NCI-H748 treated with DMSO at 0.1 percent for 48 hours (cell line): Measurements from ENCODE around the gene TLE6.
"Not testable (repeated sequence)": the region's sequence is repeated elsewhere in the genome, so short reads cannot be mapped to it uniquely, and the experiment has no call there.

Experiments used
- DNase-seq: peaks from one replicate; lab custom pipeline; 2025; lab: John Stamatoyannopoulos, UW

Gene TLE6

DNA sequence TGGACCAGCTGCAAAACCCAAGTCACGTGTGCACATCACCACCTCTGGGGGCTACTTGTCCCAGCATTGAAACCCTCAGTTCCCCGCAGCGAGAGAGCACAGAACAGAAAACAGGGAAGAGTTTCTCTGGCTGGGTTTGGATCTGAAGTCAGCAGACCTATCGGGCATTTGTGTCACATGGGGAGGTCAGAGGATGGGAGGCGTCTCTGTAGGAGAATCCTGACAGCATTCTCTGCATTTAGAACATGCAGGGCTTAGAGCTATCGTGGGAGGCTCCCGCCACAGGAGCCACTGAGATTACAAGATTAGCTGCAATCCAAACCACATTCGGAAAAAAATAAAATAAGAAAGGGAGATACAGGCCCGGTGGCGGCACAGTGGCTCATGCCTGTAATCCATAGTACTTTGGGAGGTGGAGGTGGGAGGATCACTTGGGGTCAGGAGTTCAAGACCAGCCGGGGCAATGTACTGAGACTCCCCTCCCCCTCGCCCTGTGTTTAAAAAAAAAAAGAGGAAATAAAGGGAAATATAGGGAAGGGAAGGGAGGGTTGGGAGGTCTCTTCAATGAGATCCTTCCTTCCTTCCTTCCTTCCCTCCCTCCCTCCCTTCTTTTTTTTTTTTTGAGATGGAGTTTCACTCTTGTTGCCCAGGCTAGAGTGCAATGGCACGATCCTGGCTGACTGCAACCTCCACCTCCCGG, 2.9 kb upstream of the TLE6 start:
- no peak for DNase-seq

DNA sequence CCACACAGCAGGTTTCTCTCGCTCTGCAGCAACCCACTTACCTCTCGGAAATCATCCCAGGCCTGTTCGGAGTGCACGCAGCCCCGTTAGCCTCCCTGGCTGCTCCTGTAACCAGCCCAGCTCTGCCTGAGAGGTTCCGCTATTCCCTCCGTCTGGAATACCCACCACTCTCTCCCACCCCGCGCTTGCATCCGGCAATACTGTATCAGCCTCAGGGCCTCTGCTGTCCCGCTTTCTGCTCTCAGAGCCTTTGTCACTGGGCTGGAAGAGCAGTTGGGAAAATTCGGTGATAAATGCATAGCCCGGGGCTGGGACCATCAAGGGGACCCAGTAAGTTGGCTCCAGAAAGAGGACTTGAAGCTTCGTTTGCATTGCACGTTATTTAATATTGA, 759 bp upstream of the TLE6 start:
- DNase-seq: no peak

DNA sequence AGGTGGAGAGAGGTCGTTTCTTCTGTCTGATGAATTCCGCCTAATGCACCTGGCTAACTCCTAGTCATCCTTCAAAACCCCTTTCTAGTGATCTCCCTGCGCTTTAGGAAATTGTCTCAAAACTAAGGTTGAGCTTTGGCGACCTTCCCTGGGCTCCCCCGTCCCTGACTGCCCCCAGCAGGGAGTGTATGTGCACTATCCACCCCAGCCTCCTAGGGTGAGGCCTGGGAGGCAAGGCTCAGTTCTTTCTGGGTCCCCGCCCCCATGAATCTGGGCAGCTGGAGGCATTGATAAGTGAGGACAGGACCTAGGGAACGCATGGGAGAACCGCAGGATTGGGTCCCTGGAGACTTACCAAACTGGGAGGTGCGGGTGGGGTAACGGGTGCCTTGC, 378 bp downstream of the TLE6 start:
- no peak for DNase-seq

DNA sequence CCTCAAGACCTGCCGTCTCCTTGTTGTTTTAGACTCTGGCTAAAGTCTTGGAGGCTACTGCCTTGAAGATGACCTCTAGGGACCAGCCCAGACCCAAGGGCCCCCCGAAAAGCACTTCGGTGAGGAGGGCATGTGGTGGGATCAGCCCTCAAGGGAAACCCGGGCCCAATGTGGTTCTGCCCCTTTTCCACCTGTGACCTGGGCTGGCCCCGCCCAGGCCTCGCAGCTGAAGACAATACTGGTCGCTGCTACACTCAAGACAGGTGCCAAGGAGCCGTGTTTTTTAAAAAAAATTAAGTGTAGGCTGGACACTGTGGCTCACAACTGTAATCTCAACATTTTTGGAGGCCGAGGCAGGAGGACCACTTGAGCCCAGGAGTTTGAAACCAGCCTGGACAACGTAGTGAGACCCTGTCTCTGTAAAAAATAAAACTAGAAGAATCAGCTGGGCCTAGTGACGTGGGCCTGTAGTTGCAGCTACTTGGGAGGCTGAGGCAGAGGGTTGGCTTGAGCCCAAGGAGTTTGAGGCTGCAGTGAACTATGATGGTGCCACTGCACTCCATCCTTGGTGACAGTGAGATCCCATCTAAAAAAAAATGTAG, 903 bp downstream of the TLE6 start:
- DNase-seq: no peak

DNA sequence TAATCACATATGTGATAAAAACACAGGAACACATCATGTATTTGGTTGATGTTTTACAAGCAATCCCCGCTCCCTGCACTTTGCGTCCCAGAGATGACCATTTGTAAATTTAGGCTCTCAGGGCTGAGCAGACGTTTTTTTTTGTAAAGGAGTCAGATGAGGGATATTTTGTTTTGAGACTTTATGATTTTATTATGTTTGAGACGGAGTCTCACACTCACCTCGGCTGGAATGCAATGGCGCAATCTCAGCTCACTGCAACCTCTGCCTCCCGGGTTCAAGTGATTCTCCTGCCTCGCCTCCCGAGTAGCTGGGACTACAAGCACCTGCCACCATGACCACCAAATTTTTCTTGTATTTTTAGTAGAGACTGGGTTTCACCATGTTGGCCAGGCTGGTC, 1.4 kb downstream of the TLE6 start:
- DNase-seq: no peak

DNA sequence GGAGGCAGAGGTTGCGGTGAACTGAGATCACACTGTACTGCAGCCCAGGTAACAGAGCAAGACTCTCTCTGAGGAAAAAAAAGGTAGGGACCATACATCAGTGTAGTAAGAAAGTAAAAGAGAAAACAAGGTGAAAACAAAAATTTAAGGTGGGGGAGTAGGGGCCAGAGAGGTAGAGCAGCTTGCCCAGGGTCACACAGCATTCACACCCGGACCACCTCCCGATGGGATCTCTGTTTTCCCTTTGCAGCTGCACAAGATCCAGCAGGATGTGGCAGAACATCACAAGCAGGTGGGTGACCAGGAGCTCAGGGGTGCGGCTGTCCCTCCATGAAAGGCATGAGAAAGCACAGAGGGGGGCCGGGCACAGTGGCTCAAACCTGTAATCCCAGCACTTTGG, 4.5 kb downstream of the TLE6 start:
- no peak for DNase-seq

DNA sequence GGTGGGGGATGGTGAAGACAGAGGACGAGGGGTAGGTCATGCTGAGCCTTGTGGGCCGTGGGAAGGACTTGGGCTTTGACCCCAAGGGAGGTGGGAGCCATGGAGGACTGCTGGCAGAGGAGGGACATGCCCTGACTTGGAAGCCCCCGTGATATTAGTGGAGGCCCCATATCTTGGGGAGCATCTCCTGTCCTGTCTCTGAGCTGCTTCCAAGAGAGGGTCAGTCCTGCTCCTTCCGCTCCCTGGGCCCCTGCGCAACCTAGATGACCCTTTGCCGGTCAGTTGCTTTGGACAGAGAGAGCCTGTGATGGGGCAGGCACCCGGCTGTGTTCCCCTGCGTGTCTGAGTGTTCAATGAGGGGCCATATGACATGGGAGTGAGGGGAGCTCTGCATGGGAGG, 5.2 kb downstream of the TLE6 start:
- no peak for DNase-seq

DNA sequence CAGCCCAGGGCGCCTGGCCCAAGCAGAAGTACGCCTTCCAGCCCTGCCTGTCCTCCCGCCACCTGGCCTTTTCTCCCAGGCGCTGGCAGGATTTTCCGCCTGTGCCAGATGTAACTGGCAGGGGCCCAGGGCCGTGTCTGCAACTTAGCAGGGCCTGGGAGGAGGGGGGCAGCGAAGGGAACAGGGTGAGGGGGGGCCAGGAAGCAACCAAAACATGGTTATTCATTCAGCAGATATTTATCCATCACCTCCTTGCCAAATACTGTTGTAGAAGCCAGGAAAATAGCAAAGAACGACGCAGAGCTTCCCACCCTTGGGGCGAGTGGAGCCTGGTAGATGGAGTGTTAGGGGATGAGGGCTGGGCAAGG, 5.6 kb downstream of the TLE6 start:
- no peak for DNase-seq

DNA sequence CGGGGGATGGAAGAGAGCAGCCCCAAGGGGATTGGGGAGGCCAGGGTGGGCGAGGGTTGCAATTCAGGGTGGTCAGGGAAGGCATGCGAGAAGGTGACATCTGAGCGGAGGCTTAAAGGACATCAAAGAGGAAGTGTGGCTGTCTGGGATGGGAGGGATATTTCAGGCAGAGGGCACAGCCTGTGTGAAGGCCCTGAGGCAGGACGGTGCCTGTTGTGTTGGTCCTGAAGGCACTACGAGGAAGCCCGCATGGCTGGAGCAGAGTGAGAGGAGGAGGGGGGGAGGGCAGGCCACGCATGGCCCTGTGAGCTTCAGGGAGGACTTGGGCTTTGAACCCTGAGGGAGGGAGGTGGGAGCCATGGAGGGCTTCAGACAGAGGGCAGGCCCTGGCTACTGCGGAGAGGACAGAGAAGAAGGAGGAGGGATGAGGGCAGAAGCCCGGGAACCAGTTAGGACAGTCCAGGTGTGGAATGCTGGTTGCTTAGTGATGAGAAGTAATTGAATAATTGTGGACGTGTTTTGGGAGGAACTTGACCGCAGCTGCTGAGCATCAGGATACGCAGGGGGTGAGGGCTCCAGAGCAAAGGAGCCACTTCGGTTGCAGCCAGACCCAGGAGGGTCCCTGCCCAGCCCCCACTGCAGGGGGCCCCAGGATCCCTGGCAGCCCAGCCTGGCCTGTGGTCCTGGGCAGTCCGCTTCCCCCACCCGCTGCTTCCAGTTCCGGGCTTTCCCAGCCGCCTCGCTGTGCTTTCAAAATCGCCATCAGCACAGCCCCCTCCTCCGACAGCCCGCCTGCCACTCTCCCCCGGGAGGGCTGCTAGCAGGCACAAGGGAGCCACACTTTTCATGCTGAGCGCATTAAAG, 6.2 kb downstream of the TLE6 start:
- peak; percentile 19 for DNase-seq

DNA sequence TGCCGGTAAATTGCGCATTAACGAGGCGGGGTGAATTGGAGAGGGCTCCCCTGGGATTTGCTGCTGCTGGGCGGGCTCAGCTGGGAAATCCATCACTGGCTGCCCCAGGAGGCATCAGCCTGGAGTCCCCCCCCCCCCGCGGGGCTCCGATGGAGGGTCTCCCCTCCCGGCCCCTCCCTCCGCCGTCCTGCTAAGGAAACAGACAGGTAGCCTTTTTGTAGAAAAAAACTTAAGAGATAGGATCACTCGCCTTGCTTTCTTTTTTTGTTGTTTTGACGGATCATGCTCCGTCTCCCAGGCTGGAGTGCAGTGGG, 6.8 kb downstream of the TLE6 start:
- no peak for DNase-seq

DNA sequence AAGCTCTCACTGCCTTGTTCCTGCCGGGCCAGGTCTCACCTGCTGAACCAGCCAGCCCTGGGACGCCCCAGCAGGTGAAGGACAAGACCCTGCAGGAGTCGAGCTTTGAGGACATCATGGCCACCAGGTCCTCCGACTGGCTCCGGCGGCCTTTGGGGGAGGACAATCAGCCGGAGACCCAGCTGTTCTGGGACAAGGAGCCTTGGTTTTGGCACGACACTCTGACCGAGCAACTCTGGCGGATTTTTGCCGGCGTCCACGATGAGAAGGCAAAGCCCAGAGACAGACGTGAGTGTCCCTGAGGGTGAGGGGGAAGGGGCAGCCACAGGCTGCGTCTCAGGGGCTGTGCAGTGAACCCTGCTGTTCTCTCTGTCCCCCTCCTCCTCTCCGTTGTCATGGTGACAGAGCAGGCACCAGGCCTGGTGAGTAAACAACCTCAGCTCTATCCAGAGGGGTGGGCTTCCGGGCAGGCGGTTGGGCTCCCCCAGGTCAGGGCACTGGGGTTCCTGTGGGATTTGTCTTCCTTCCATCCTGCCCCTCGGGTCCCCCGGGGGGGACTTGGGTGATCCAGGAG, 9.7 kb downstream of the TLE6 start:
- DNase-seq: no peak

DNA sequence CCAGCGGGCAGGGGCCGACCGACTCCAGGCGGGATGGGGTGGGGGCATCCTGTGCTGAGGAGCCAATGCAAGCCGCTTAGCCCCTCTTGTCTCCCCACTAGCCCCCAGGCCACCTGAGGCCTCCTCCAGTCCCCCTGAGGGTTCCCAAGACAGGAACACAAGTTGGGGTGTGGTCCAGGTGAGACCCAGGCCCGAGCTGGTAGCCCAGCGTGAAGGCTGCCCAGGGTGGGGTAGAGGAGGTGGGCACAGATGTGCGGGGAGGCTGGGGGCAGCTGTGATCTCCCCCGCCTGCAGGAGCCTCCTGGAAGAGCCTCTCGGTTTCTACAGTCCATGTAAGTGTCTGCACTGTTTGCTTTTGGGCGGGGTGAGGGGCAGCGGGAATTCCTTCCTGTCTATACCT, 10.4 kb downstream of the TLE6 start:
- no peak for DNase-seq

DNA sequence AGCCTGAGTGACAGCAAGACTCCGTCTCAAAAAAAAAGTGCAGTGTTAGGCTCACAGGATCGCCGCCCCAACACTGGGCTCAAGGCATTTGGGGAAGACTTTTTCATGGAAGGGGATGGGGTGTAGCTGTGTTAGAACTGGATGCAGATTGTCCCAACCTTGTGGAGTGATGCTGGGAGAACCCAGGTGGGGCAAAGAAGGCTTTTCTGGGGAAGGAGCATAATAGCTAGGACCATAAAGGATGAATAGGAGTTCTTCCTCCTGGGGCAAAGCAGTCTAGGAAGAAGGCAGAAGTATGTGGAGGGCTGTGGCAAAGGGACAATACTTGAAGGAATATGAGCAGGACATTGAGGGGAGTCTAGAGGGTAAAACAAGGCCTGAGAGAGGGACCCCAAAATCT, 11.2 kb downstream of the TLE6 start:
- DNase-seq: no peak

DNA sequence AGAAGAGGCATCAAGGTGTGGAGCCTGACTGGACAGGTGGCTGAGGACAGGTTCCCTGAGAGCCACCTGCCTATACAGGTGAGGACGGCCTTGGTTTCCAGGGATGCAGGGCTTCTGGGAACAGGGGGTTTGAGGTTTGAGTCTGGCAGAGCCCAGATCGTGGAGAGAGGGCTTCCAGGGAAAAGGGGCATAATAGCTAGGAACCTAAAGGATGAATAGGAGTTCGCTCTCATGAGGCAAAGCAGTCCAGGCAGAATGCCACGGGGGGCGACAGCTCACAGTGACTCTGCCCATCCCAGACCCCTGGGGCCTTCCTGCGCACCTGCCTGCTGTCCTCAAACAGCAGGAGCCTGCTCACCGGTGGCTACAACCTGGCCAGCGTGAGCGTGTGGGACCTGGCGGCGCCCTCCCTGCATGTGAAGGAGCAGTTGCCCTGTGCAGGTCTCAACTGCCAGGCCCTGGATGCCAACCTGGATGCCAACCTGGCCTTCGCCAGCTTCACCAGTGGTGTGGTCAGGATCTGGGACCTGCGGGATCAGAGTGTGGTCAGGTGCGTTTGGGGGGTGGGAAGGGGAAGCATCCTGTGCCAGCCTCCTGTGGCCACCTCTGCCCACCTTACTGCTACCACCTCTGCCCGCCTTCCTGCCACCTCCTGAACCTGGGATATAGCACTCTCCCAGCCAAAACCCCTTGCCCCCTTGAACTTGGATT, 12.0 kb downstream of the TLE6 start:
- no peak for DNase-seq

DNA sequence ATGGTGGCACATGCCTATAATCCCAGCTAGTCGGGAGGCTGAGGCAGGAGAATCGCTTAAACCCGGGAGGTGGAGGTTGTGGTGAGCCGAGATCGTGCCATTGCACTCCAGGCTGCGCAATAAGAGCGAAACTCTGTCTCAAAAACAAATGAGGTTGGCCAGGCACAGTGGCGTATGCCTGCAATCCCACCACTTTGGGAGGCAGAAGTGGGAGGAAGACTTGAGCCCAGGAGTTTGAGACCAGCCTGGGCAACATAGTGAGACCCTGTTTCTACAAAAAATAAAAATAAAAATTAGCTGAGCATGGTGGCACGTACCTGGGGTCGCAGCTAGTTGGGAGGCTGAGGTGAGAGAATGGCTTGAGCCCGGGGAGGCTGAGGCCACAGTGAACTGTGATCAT, 15.0 kb downstream of the TLE6 start:
- not testable (repeated sequence) for DNase-seq

DNA sequence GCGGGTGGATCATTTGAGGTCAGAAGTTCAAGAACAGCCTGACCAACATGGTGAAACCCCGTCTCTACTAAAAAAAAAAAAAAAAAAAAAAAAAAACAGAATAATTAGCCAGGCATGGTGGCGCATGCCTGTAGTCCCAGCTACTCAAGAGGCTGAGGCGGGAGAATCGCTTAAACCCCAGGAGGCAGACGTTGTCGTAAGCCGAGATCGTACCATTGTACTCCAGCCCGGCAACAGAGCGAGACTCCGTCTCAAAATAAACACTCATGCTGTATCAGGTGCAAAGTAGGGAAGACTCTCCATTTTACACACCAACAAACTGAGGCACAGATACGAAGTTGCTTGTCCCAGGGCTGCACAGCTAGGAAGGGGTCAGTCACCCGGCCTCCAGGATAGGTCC, 15.6 kb downstream of the TLE6 start:
- no peak for DNase-seq

DNA sequence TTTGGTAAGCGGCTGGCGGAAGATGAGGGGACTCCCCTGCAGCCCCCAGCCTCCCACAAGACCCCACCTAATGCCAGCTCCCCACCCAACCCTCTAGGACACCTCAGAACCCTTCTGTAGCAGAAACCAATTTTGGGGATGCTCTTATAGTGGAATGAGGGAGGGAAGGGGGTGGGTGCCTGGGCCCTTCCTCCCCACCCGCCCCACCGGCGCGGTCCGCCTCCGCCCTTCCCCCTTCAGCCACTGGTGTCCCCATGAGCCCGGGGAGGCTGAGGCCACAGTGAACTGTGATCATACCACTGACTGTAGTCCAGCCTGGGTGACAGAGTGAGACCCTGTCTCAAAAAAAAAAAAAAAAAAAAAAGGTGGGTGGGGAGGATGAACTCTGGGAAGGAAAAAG, 16.2 kb downstream of the TLE6 start:
- no peak for DNase-seq

DNA sequence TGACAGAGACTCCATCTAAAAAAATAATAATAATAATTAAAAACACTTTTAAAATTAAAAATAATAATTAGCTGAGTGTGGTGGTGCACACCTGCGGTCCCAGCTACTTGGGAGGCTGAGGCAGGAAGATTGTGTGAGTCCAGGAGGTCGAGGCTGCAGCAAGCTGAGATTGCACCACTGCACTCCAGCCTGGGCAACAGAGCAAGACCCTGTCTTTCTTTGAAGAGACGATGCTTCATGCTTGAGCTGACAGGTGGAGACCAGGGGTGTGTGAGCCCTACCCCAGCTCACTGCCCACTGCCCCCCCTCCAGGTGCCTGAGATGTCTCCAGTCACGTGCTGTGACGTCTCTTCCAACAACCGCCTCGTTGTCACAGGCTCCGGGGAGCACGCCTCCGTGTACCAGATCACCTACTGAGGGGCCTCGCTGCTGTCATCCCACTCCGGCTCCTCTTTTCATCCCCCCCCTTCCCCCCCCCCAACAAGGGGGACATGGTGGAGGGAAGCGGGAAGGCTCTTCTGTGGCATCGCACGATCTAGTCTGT, 17.3 kb downstream of the TLE6 start:
- DNase-seq: no peak

DNA sequence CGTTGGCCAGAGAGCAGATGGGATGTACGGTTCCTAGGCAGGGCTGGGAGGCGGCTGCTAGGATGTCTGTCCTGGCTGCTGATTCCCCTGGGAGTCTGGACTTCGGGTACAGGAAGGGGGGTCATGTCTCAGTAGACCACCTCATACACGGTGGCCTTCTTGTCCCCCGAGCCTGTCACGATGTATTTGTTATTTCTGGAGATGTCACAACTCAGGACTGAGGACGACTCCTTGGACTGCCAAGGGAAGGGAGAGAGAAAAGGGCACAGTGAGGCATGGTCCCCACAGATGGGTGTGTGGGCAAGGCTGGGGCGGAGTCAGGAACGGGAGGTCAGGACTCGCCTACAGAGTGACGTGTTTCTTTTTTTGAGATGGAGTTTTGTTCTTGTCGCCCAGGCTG, 20.4 kb downstream of the TLE6 start:
- DNase-seq: no peak

DNA sequence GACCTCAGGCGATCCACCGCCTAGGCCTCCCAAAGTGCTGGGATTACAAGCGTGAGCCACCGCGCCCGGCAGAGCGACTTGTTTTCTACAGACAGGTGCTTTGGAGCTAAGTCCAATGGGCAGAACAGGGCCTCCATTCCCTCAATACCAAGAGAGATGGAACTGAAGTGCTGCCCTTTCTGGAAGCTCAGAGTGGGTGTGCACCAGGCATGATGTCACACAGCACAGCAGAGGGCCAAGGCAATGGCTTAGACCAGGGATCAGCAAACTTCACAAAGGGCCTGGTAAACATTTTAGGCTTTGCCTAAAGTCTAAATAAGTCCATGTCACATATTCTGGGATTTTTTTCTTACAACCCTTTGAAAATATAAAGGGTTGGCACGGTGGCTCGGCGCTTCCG, 21.3 kb downstream of the TLE6 start:
- DNase-seq: no peak

DNA sequence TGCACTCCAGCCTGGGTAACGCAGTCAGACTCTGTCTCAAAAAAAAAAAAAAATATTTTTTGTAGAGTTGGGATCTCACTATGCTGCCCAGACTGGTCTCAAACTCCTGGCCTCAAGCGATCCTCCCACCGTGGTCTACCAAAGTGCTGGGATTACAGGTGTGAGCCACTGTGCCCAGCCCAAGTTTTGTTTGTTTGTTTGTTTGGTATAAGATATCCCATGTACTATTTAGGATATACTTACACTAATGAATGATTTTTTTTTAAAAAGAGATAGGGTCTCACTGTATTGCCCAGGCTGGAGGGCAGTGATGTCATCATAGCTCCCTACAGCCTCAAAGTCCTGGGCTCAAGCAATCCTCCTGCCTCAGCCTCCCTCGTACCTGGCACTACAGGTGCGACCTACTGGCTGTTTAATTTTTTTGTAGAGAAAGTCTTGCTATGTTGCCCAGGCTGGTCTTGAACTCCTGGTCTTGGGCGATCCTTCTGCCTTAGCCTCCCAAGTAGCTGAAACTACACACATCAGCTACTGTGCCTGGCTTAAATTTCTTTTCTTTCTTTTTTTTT, 24.0 kb downstream of the TLE6 start:
- no peak for DNase-seq

DNA sequence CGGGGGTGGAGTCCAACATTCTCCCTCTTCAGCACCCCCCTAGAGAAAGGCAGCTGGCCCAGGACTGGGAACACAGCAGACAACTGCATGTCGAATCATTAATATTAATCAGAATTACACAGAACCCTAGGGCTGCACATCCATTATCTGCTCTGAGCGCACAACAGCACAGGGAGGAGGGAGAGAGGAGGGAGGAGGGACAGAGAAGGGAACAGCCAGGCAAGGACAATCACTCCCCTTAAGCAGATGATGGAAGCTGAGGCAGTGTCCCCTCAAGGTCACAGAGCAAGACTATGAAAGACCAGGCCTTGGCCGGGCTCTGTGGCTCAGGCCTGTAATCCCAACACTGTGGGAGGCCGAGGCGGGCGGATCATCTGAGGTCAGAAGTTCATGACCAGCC, 25.7 kb downstream of the TLE6 start:
- no peak for DNase-seq
